CD14-positive monocyte (primary cell): ENCODE results near the gene PRKCQ. TPM values are rescaled to one million over a fixed set of nuclear protein-coding genes. Genes with fewer than 3 reads are reported as not detected.
"Not testable (repeated sequence)": the region's sequence is repeated elsewhere in the genome, so short reads cannot be mapped to it uniquely, and the experiment has no call there.

Experiments
- DNase-seq, 3 donors: peaks; one replicate each; pipeline ENCODE4 v3.0.0-alpha.2; 2011 to 2022
- H2AFZ ChIP-seq: 2 replicates; pipeline ENCODE4 v1.6.0; 2012; ENCODE audit warnings: mild to moderate bottlenecking, low read depth, low read length, inconsistent platforms; ENCODE audit not compliant: insufficient read depth, poor library complexity, severe bottlenecking
- H3K27ac ChIP-seq, 2 donors: 1 replicate in 1 of 2; 2 replicates in 1 of 2; pipeline ENCODE4 v1.5.1; 2012 to 2013; ENCODE audit warnings: low read length in 2 of 2, control low read depth in 1 of 2, inconsistent platforms in 1 of 2, low read depth in 1 of 2, mild to moderate bottlenecking in 1 of 2
- H3K27me3 ChIP-seq, 2 donors: one replicate each; pipeline versions ENCODE4 v1.6.0 to v1.6.1; 2011 to 2013; ENCODE audit warnings: low read length in 2 of 2; ENCODE audit not compliant: control insufficient read depth in 2 of 2, insufficient read depth in 2 of 2
- H3K36me3 ChIP-seq, 2 donors: replicated peaks in 1 of 2; 1 replicate in 1 of 2; 2 replicates in 1 of 2; pipeline versions ENCODE4 v1.5.1 to v1.6.1; 2012 to 2013; ENCODE audit warnings: low read length in 2 of 2, control low read depth in 1 of 2, inconsistent platforms in 1 of 2, mild to moderate bottlenecking in 1 of 2; ENCODE audit not compliant: insufficient read depth in 2 of 2, control insufficient read depth in 1 of 2
- H3K4me1 ChIP-seq, 2 donors: 1 replicate in 1 of 2; 2 replicates in 1 of 2; pipeline versions ENCODE4 v1.5.1 to v1.6.1; 2012 to 2013; ENCODE audit warnings: low read length in 2 of 2, control low read depth in 1 of 2, inconsistent platforms in 1 of 2, mild to moderate bottlenecking in 1 of 2, moderate library complexity in 1 of 2; ENCODE audit not compliant: insufficient read depth in 2 of 2, control insufficient read depth in 1 of 2
- H3K4me2 ChIP-seq: replicated peaks from 2 replicates; pipeline ENCODE3; 2012; ENCODE audit warnings: low read length, moderate library complexity, mild to moderate bottlenecking; ENCODE audit not compliant: poor library complexity, severe bottlenecking; ENCODE audit errors: extremely low read depth
- H3K4me3 ChIP-seq, 3 experiments: fragments of 200-600 bp in 1 of 3; sonication (generic) in 1 of 3; replicated peaks in 1 of 3; 1 replicate in 2 of 3; 2 replicates in 1 of 3; pipeline ENCODE4 v1.5.1; 2011 to 2013; ENCODE audit warnings: low read length in 3 of 3, mild to moderate bottlenecking in 3 of 3, control low read depth in 2 of 3, low read depth in 2 of 3, inconsistent platforms in 1 of 3, moderate library complexity in 1 of 3
- H3K79me2 ChIP-seq: 2 replicates; pipeline ENCODE4 v1.6.0; 2012; ENCODE audit warnings: mild to moderate bottlenecking, control low read depth, inconsistent platforms, low read length, moderate library complexity; ENCODE audit not compliant: insufficient read depth
- H3K9ac ChIP-seq: 2 replicates; pipeline ENCODE4 v1.6.0; 2017; ENCODE audit warnings: low read length, mild to moderate bottlenecking; ENCODE audit not compliant: insufficient read depth, poor library complexity, severe bottlenecking
- H3K9me3 ChIP-seq, 2 donors: replicated peaks in 1 of 2; 1 replicate in 1 of 2; 2 replicates in 1 of 2; pipeline versions ENCODE4 v1.5.1 to v1.6.1; 2012 to 2013; ENCODE audit warnings: low read length in 2 of 2, control low read depth in 1 of 2; ENCODE audit not compliant: control insufficient read depth in 1 of 2, insufficient read depth in 1 of 2
- H4K20me1 ChIP-seq: 2 replicates; pipeline ENCODE4 v1.6.0; 2012; ENCODE audit warnings: mild to moderate bottlenecking, low read length, control low read depth, moderate library complexity; ENCODE audit not compliant: insufficient read depth
- H3K27ac Mint-ChIP-seq, 7 donors: one replicate each; pipeline ENCODE4 v1.8.0; 2020; ENCODE audit warnings: mild to moderate bottlenecking in 7 of 7, mixed read lengths in 7 of 7, moderate library complexity in 6 of 7, inconsistent platforms in 2 of 7
- H3K27me3 Mint-ChIP-seq, 3 donors: one replicate each; pipeline ENCODE4 v1.8.0; 2021 to 2022; ENCODE audit warnings: low read depth in 3 of 3, mild to moderate bottlenecking in 3 of 3, mixed read lengths in 3 of 3, moderate library complexity in 3 of 3, inconsistent platforms in 1 of 3
- H3K36me3 Mint-ChIP-seq, 2 donors: one replicate each; pipeline ENCODE4 v1.8.0; 2020; ENCODE audit warnings: mixed read lengths in 2 of 2, inconsistent platforms in 1 of 2, mild to moderate bottlenecking in 1 of 2
- H3K4me1 Mint-ChIP-seq: one replicate; pipeline ENCODE4 v1.8.0; 2020; ENCODE audit warnings: mild to moderate bottlenecking, mixed read lengths
- H3K4me3 Mint-ChIP-seq, 2 donors: one replicate each; pipeline ENCODE4 v1.8.0; 2020; ENCODE audit warnings: mild to moderate bottlenecking in 2 of 2, mixed read lengths in 2 of 2, moderate library complexity in 1 of 2
- H3K9me3 Mint-ChIP-seq, 7 donors: one replicate each; pipeline ENCODE4 v1.8.0; 2020 to 2022; ENCODE audit warnings: mixed read lengths in 7 of 7, mild to moderate bottlenecking in 6 of 7, moderate library complexity in 6 of 7, inconsistent platforms in 2 of 7
- CTCF ChIP-seq: fragments of 200-600 bp; IDR thresholded peaks from one replicate; pipeline ENCODE4 v1.8.0; 2022; ENCODE audit warnings: antibody characterized with exemption, mild to moderate bottlenecking
- WGBS: methylation state at CpG from one replicate; pipeline ENCODE4 v1.1.5; 2013; ENCODE audit warnings: missing lambda C conversion rate; ENCODE audit not compliant: insufficient coverage; 5-methylcytosine and 5-hydroxymethylcytosine counted together
- intact Hi-C, 2 donors: fragments of 100-400 bp; cut with micrococcal nuclease; formaldehyde crosslinking; loops; one replicate each; pipeline versions ENCODE4 v1.15.0 to v1.15.1; 2023
- polyA plus RNA-seq, 3 donors: library from polyadenylated mRNA; depleted of rRNA in 1 of 3; unstranded in 2 of 3; stranded (reverse) in 1 of 3; fragments of 300-500 nt in 2 of 3; fragments of >200 nt in 1 of 3; fragmentation: Illumina TruSeq in 2 of 3; gene quantifications; 1 replicate in 2 of 3; 2 replicates in 1 of 3; pipeline ENCODE4 v1.2.3, GENCODE V29; 2012 to 2021

The PRKCQ gene
- polyA plus RNA-seq, 3 donors = 0.01 to 0.29 (median 0.09) TPM

- no peaks in the 10 kb centered on the region for H3K36me3 ChIP-seq
- Mint-ChIP-seq H3K36me3 (no peaks in the 10 kb centered on the region), H3K27ac (no peak overlapping the region), H3K4me3 (no peak overlapping the region), H3K27me3 (peaks cover 0 to 2% (median 2%) of the 10 kb centered on the region in 3 donors), H3K4me1 (peaks cover 3% of the 10 kb centered on the region), H3K9me3 (peaks cover 0 to 4% (median 0%) of the 10 kb centered on the region in 7 donors)
- no peaks in the 10 kb centered on the region for H3K9me3 ChIP-seq
- no peak overlapping the region for H3K27ac ChIP-seq
- no peaks in the 10 kb centered on the region for H4K20me1 ChIP-seq
- no peaks in the 10 kb centered on the region for H3K79me2 ChIP-seq
- intact Hi-C loops = no loop called here
- no peak overlapping the region for H2AFZ ChIP-seq
- TF ChIP-seq CTCF = no peak
- no peak for DNase-seq
- no peak overlapping the region for H3K4me2 ChIP-seq
- no peaks in the 10 kb centered on the region for H3K27me3 ChIP-seq
- WGBS = 97% methylated on average over 7 of the region's 8 CpGs
- no peak overlapping the region for H3K9ac ChIP-seq
- no peak overlapping the region for H3K4me3 ChIP-seq
- peaks cover 0 to 4% of the 10 kb centered on the region in 2 donors for H3K4me1 ChIP-seq
These were observed 133.4 kb downstream of the PRKCQ start for GRCh38 chr10:6446711-6447110.

GRCh38 chr10:6445671-6446316 is 134.3 kb downstream of the PRKCQ start:
- no peak overlapping the region for H3K27ac ChIP-seq
- peak overlapping the region in 1 of 2 donors; percentile 77 for H3K4me3 Mint-ChIP-seq
- H3K4me1 ChIP-seq = peaks cover 0 to 4% of the 10 kb centered on the region in 2 donors
- no peak overlapping the region for H3K27ac Mint-ChIP-seq
- peaks cover 3% of the 10 kb centered on the region for H3K4me1 Mint-ChIP-seq
- no peaks in the 10 kb centered on the region for H3K9me3 ChIP-seq
- no peak overlapping the region for H3K9ac ChIP-seq
- no peaks in the 10 kb centered on the region for H3K36me3 Mint-ChIP-seq
- peak overlapping the region; percentile 52 for H3K4me2 ChIP-seq
- 9% methylated on average over 6 of the region's 12 CpGs for WGBS
- intact Hi-C loops = no loop called here
- H2AFZ ChIP-seq = peak overlapping the region; percentile 68
- peaks cover 0 to 4% (median 2%) of the 10 kb centered on the region in 3 donors for H3K27me3 Mint-ChIP-seq
- H3K79me2 ChIP-seq = no peaks in the 10 kb centered on the region
- no peaks in the 10 kb centered on the region for H3K36me3 ChIP-seq
- H4K20me1 ChIP-seq = no peaks in the 10 kb centered on the region
- H3K27me3 ChIP-seq = no peaks in the 10 kb centered on the region
- no peak overlapping the region for H3K4me3 ChIP-seq
- peak; percentile 19 to 34 (median 33) for DNase-seq
- peaks cover 0 to 1% (median 0%) of the 10 kb centered on the region in 7 donors for H3K9me3 Mint-ChIP-seq
- TF ChIP-seq CTCF = peak; percentile 85

GRCh38 chr10:6439875-6440274 is 140.2 kb downstream of the PRKCQ start:
- H3K27ac ChIP-seq, DNase-seq, H3K9me3 ChIP-seq, H3K9me3 Mint-ChIP-seq, H3K4me3 ChIP-seq, H3K4me1 Mint-ChIP-seq, H2AFZ ChIP-seq, H3K27me3 Mint-ChIP-seq, H3K9ac ChIP-seq, H3K4me3 Mint-ChIP-seq, H3K4me1 ChIP-seq, H3K27me3 ChIP-seq, H3K4me2 ChIP-seq, H4K20me1 ChIP-seq, H3K27ac Mint-ChIP-seq, H3K36me3 ChIP-seq, intact Hi-C loops, H3K79me2 ChIP-seq, H3K36me3 Mint-ChIP-seq: not testable (repeated sequence)
- WGBS = no CpG with 5 or more reads among the region's 4 CpGs
